B cell (primary cell): ENCODE data around the gene BMAL2.

Experiments
- CTCF ChIP-seq: fragments of 200-600 bp; IDR thresholded peaks from one replicate; pipeline ENCODE4 v1.8.0; 2022; ENCODE audit warnings: antibody characterized with exemption, mild to moderate bottlenecking
- EZH2 ChIP-seq: IDR thresholded peaks from 2 replicates; pipeline ENCODE4 v1.6.1; 2012; ENCODE audit warnings: borderline replicate concordance, low read depth, mild to moderate bottlenecking, moderate library complexity, low read length; ENCODE audit not compliant: insufficient read depth, poor library complexity, severe bottlenecking

- TF ChIP-seq CTCF (no peak), EZH2 (no peak)
These were observed 47.9 kb upstream of the BMAL2 start for GRCh38 chr12:27284751-27285150.
